HK-2 (cell line): Measurements from ENCODE around the gene CRYBA4.
"Not testable (repeated sequence)": the region's sequence is repeated elsewhere in the genome, so short reads cannot be mapped to it uniquely, and the experiment has no call there.

Source experiments
- DNase-seq: peaks from one replicate; pipeline ENCODE4 v3.0.0-alpha.2; 2018; ENCODE audit not compliant: unreplicated experiment

Gene CRYBA4

GRCh38 chr22:26597026-26597425, 24.7 kb upstream of the CRYBA4 start:
- no peak for DNase-seq

- DNase-seq = no peak
These were observed 24.3 kb upstream of the CRYBA4 start for GRCh38 chr22:26597480-26597879.

GRCh38 chr22:26599505-26599904, 22.3 kb upstream of the CRYBA4 start:
- no peak for DNase-seq

- DNase-seq = no peak
These were observed 20.0 kb upstream of the CRYBA4 start for GRCh38 chr22:26601726-26602125.

GRCh38 chr22:26602127-26602526, 19.6 kb upstream of the CRYBA4 start:
- DNase-seq = no peak

- no peak for DNase-seq
These were observed 17.4 kb upstream of the CRYBA4 start for GRCh38 chr22:26604368-26604767.

- no peak for DNase-seq
These were observed 15.2 kb upstream of the CRYBA4 start for GRCh38 chr22:26606611-26607010.

- DNase-seq = no peak
These were observed 13.6 kb upstream of the CRYBA4 start for GRCh38 chr22:26608129-26608528.

GRCh38 chr22:26609287-26609686, 12.5 kb upstream of the CRYBA4 start:
- no peak for DNase-seq

- DNase-seq = peak; percentile 49
These were observed 11.4 kb upstream of the CRYBA4 start for GRCh38 chr22:26610072-26610958.

- DNase-seq = no peak
These were observed 10.8 kb upstream of the CRYBA4 start for GRCh38 chr22:26610996-26611395.

GRCh38 chr22:26612652-26613051, 9.1 kb upstream of the CRYBA4 start:
- no peak for DNase-seq

GRCh38 chr22:26613753-26614152, 8.0 kb upstream of the CRYBA4 start:
- not testable (repeated sequence) for DNase-seq

- DNase-seq = no peak
These were observed 7.4 kb upstream of the CRYBA4 start for GRCh38 chr22:26614322-26614721.

GRCh38 chr22:26615149-26615548, 6.6 kb upstream of the CRYBA4 start:
- no peak for DNase-seq

GRCh38 chr22:26615830-26616435, 5.8 kb upstream of the CRYBA4 start:
- no peak for DNase-seq

- no peak for DNase-seq
These were observed 5.1 kb upstream of the CRYBA4 start for GRCh38 chr22:26616650-26617049.

- no peak for DNase-seq
These were observed 4.2 kb upstream of the CRYBA4 start, which contains the start of gene CRYBB1 for GRCh38 chr22:26617271-26618199. TSS of gene CRYBB1 (minus strand) at chr22:26618027. CDS start at chr22:26616319, 1,708 bp downstream.

- no peak for DNase-seq
These were observed 3.3 kb upstream of the CRYBA4 start for GRCh38 chr22:26618455-26618854.

GRCh38 chr22:26619510-26619909, 2.3 kb upstream of the CRYBA4 start:
- no peak for DNase-seq

GRCh38 chr22:26620197-26620596, 1.6 kb upstream of the CRYBA4 start:
- no peak for DNase-seq

- no peak for DNase-seq
These were observed 2.2 kb downstream of the CRYBA4 start for GRCh38 chr22:26623984-26624383.
